ENCODE measurements around the gene STK32A. TPM values are rescaled to one million over a fixed set of nuclear protein-coding genes. Genes with fewer than 3 reads are reported as not detected.

The STK32A gene
- total RNA-seq, 1 donor from 2014 or later, result 5.3 TPM

DNA sequence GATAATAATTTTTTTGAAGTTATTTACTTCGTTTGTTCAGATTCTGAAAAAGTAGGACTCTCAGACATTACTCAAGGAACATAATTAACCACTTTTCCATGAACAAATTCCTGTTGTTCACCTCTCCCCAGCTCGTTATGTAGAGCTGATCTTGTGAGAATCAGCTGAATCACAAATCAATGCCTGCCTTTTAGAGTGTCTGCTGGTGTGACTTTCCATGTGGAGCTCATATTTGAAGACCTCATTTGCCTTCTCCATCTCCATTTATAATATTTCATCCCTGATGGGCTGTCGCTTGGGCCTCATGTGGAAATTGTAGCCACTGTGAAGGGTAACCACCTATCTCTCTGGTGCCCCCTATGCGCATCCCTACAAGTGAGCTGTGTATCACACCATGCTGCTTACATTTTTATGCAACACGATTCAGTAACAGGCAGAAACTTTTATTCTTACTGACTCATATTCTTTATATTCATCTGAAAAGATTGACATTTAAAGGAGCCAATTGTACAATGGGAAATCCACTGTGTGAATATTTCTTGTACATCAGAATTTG is 111.3 kb downstream of the STK32A start:
- Mint-ChIP-seq H3K36me3 (no peaks in the 10 kb centered on the region), H3K27me3 (peaks cover 13% of the 10 kb centered on the region), H3K4me3 (no peak overlapping the region), H3K27ac (no peak overlapping the region), H3K9me3 (no peaks in the 10 kb centered on the region), H3K4me1 (ENCODE audit: unreplicated experiment) (no peaks in the 10 kb centered on the region)
- DNase-seq (ENCODE audit: extremely low spot score, unreplicated experiment), result no peak
- TF ChIP-seq, protein P1, sequence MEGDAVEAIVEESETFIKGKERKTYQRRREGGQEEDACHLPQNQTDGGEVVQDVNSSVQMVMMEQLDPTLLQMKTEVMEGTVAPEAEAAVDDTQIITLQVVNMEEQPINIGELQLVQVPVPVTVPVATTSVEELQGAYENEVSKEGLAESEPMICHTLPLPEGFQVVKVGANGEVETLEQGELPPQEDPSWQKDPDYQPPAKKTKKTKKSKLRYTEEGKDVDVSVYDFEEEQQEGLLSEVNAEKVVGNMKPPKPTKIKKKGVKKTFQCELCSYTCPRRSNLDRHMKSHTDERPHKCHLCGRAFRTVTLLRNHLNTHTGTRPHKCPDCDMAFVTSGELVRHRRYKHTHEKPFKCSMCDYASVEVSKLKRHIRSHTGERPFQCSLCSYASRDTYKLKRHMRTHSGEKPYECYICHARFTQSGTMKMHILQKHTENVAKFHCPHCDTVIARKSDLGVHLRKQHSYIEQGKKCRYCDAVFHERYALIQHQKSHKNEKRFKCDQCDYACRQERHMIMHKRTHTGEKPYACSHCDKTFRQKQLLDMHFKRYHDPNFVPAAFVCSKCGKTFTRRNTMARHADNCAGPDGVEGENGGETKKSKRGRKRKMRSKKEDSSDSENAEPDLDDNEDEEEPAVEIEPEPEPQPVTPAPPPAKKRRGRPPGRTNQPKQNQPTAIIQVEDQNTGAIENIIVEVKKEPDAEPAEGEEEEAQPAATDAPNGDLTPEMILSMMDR (conservative IDR thresholded peaks at IDR 0.05), result no peak

DNA sequence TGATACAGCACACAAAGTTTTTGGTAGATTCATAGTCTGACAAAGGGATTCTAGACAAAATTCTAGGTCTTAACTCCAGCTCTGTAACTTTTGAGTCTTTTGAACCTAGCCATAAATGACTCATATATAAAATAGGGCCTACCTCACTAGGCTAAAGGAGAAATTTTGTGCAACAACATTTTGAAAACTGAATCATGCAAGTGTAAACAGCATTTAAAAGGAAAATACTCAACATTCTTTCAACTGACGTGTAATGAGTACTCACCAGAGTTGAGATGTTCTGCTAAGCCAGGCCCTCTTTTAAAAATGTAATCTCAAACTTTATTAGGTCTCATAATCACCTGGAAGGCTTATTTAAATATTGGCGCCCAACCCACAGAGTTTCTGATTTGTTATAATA is 113.2 kb downstream of the STK32A start:
- Mint-ChIP-seq H3K9me3 (no peaks in the 10 kb centered on the region), H3K27me3 (peaks cover 17% of the 10 kb centered on the region), H3K4me3 (no peak overlapping the region), H3K4me1 (ENCODE audit: unreplicated experiment) (no peaks in the 10 kb centered on the region), H3K27ac (no peak overlapping the region), H3K36me3 (no peaks in the 10 kb centered on the region)
- TF ChIP-seq, protein P1 (conservative IDR thresholded peaks at IDR 0.05), result no peak
- DNase-seq (ENCODE audit: extremely low spot score, unreplicated experiment), result no peak

DNA sequence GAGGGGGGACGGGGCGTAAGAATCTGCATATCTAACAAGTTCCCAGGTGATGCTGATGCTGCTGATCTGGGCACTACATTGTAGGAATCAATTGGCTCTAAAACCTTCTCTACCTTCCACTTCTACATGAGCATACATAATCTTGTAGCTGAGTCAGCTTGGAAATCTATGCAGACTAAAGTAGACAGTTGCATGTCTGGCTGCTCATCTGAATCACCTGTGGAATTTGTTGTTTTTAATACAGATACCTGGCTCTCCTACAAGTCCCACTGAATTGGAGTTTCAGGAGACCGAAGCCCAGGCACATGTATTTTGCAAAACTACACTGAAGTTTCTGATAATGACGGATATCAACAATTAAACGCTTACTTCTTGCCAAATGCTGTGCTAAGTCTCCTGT is 113.6 kb downstream of the STK32A start:
- DNase-seq (ENCODE audit: extremely low spot score, unreplicated experiment), result no peak
- Mint-ChIP-seq H3K4me3 (no peak overlapping the region), H3K9me3 (no peaks in the 10 kb centered on the region), H3K4me1 (ENCODE audit: unreplicated experiment) (no peaks in the 10 kb centered on the region), H3K36me3 (no peaks in the 10 kb centered on the region), H3K27me3 (peaks cover 16% of the 10 kb centered on the region), H3K27ac (no peak overlapping the region)
- TF ChIP-seq, protein P1 (conservative IDR thresholded peaks at IDR 0.05), result no peak

DNA sequence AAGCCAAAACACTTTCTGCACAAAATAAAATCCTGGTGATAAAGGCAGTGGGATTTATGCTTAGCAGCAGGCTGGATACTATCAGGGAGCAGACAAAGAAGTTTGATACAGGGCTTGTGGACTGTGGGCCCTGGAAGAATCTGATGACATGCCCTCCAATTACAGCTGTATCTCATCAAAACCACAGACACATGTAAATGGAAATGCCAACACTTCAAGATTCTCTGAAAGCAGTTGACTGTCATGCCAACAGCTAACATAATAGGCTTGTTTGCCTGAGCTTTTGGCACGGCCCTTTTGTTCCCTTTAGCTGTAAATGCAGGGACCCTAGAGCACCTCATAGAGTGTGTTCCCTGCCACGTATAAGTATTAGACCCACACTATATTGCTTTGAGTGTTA is 114.4 kb downstream of the STK32A start:
- TF ChIP-seq, protein P1 (conservative IDR thresholded peaks at IDR 0.05), result no peak
- no peaks in the 10 kb centered on the region for H3K4me1 Mint-ChIP-seq (ENCODE audit: unreplicated experiment)
- DNase-seq (ENCODE audit: extremely low spot score, unreplicated experiment), result no peak
- H3K27me3 Mint-ChIP-seq, result peaks cover 18% of the 10 kb centered on the region
- no peak overlapping the region for H3K4me3 Mint-ChIP-seq
- H3K27ac Mint-ChIP-seq, result no peak overlapping the region
- no peaks in the 10 kb centered on the region for H3K9me3 Mint-ChIP-seq
- H3K36me3 Mint-ChIP-seq, result no peaks in the 10 kb centered on the region

DNA sequence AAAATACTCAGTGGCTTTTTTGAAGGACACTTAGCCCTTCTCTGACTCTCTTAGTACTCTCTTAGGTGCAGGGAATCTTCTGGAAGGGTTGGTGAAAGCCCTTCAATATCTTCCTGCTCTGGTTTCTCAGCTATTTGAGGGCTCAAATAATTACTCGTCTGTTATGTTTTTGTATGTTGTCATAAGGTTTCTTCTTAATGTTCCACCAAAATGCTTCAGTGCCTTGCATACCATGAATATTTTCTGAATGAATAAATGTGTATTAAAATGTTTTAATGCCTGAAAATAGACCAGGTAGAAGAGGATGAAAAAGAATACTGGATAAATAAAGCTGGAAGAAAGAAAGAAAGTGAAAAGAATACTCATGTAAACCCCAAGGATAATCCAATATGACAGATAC is 124.3 kb downstream of the STK32A start:
- peaks cover 2% of the 10 kb centered on the region for H3K9me3 Mint-ChIP-seq

More for the DNA sequence above, 124.3 kb downstream of the STK32A start:
- TF ChIP-seq, protein P1 (conservative IDR thresholded peaks at IDR 0.05), result no peak
- Mint-ChIP-seq H3K27ac (no peak overlapping the region), H3K27me3 (peaks cover 7% of the 10 kb centered on the region), H3K4me3 (no peak overlapping the region), H3K4me1 (ENCODE audit: unreplicated experiment) (peaks cover 10% of the 10 kb centered on the region), H3K36me3 (no peaks in the 10 kb centered on the region)
- DNase-seq (ENCODE audit: extremely low spot score, unreplicated experiment), result no peak
